ENCODE data around the gene CEP89.

CEP89 gene

GRCh38 chr19:32877323-32877912 is 94.3 kb downstream of the CEP89 start:
- no peaks in the 10 kb centered on the region for H4K20me1 ChIP-seq (ENCODE audit: insufficient read depth)
- H3K79me2 ChIP-seq (ENCODE audit: insufficient read depth, low read depth), result no peaks in the 10 kb centered on the region
- no peak overlapping the region for H3K4me3 ChIP-seq (IDR thresholded peaks at IDR 0.05; ENCODE audit: insufficient read depth, low read depth, low read length)
- no peak overlapping the region for H3K9ac ChIP-seq
- H3K27ac ChIP-seq, result no peak overlapping the region
- H3K4me2 ChIP-seq, result no peak overlapping the region
- no peaks in the 10 kb centered on the region for H3K36me3 ChIP-seq (ENCODE audit: insufficient read depth)
- no peaks in the 10 kb centered on the region for H3K4me1 ChIP-seq (ENCODE audit: low read depth, poor library complexity, severe bottlenecking)
- TF ChIP-seq, protein P1, sequence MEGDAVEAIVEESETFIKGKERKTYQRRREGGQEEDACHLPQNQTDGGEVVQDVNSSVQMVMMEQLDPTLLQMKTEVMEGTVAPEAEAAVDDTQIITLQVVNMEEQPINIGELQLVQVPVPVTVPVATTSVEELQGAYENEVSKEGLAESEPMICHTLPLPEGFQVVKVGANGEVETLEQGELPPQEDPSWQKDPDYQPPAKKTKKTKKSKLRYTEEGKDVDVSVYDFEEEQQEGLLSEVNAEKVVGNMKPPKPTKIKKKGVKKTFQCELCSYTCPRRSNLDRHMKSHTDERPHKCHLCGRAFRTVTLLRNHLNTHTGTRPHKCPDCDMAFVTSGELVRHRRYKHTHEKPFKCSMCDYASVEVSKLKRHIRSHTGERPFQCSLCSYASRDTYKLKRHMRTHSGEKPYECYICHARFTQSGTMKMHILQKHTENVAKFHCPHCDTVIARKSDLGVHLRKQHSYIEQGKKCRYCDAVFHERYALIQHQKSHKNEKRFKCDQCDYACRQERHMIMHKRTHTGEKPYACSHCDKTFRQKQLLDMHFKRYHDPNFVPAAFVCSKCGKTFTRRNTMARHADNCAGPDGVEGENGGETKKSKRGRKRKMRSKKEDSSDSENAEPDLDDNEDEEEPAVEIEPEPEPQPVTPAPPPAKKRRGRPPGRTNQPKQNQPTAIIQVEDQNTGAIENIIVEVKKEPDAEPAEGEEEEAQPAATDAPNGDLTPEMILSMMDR (conservative IDR thresholded peaks at IDR 0.05; ENCODE audit: low read depth, low read length), result no peak
- no peaks in the 10 kb centered on the region for H3K27me3 ChIP-seq (ENCODE audit: insufficient read depth, low read depth)
- H2AFZ ChIP-seq (ENCODE audit: low read depth), result no peak overlapping the region

DNA sequence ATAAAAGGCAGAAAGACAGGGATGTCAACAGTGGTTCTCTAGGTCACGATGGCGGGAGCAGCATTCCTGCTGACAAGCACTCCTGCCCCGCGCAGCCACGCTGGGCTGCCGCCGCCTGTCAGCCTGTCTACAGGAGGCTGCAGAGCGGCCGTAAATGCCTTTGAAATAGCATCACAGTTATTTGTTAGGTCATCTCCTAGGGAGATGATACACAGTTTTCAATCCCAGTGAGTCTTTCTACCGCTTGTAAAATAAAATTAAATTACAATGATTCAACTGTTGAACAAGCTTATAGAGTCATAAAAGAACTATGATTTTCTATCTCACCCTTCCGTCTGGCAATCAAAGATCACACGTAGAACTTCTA is 94.9 kb downstream of the CEP89 start:
- no peak overlapping the region for H3K4me2 ChIP-seq
- no peak overlapping the region for H3K9ac ChIP-seq
- no peaks in the 10 kb centered on the region for H3K36me3 ChIP-seq (ENCODE audit: insufficient read depth)
- no peaks in the 10 kb centered on the region for H3K79me2 ChIP-seq (ENCODE audit: insufficient read depth, low read depth)
- TF ChIP-seq, protein P1 (conservative IDR thresholded peaks at IDR 0.05; ENCODE audit: low read depth, low read length), result no peak
- H3K4me3 ChIP-seq (IDR thresholded peaks at IDR 0.05; ENCODE audit: insufficient read depth, low read depth, low read length), result no peak overlapping the region
- no peak overlapping the region for H2AFZ ChIP-seq (ENCODE audit: low read depth)
- H3K4me1 ChIP-seq (ENCODE audit: low read depth, poor library complexity, severe bottlenecking), result no peaks in the 10 kb centered on the region
- no peaks in the 10 kb centered on the region for H3K27me3 ChIP-seq (ENCODE audit: insufficient read depth, low read depth)
- H3K27ac ChIP-seq, result no peak overlapping the region
- H4K20me1 ChIP-seq (ENCODE audit: insufficient read depth), result no peaks in the 10 kb centered on the region

DNA sequence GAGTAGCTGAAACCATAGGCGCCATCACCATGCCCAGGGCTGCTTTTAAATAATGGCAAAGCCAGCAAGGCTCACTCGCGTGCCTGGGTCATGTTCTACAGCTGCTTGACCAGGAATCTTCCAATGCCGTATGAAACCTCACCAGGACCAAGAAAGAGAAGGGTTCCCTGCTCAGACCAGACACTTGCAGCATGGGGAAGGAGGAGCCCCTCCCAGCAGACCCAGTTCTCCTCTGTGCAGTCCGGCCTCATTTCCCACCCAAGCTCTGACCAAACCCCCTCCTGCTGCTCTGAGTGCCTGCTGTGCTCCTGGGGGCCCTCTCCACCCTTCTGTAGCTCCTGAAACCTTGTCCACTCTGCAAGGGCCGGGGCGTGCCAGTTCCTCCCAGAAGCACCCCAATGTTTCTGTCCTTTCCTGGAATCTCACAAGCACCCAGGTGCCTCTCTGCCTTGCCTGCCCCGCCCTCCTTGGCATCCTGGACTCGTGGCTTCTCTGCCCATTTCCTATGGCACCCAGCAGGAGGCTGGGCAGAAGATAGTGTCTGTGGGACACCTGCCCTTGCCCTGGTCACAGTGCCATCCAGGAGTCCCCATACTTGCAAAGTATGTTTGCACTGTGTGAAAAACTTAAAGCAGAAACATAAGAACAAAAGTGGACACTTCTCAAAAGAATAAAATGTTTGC is 95.4 kb downstream of the CEP89 start:
- TF ChIP-seq, protein P1 (conservative IDR thresholded peaks at IDR 0.05; ENCODE audit: low read depth, low read length), result no peak
- H3K4me1 ChIP-seq (ENCODE audit: low read depth, poor library complexity, severe bottlenecking), result no peaks in the 10 kb centered on the region
- no peaks in the 10 kb centered on the region for H3K27me3 ChIP-seq (ENCODE audit: insufficient read depth, low read depth)
- H3K4me2 ChIP-seq, result no peak overlapping the region
- no peak overlapping the region for H3K27ac ChIP-seq
- no peak overlapping the region for H3K4me3 ChIP-seq (IDR thresholded peaks at IDR 0.05; ENCODE audit: insufficient read depth, low read depth, low read length)
- no peaks in the 10 kb centered on the region for H3K79me2 ChIP-seq (ENCODE audit: insufficient read depth, low read depth)
- no peaks in the 10 kb centered on the region for H4K20me1 ChIP-seq (ENCODE audit: insufficient read depth)
- H2AFZ ChIP-seq (ENCODE audit: low read depth), result no peak overlapping the region
- H3K36me3 ChIP-seq (ENCODE audit: insufficient read depth), result no peaks in the 10 kb centered on the region
- no peak overlapping the region for H3K9ac ChIP-seq

DNA sequence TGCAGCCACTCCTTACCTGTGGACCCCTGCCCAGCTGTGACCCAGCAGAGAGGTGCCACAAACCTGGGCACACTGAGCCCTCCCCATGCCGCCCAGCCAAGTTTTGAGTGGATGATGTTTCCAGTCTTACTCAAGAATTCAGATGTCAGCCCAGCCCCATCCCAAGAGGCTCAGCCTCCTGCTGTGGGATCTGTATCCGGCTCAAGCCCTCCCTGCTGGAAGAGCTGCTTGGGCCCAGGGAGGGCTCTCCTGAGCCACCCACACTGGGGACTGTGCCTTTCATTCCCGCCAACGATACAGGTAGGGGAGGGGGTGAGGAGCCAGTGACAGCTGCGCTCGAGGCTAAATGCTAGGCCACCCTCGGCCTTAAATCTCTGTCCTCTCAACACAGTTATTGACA is 96.3 kb downstream of the CEP89 start:
- TF ChIP-seq, protein P1 (conservative IDR thresholded peaks at IDR 0.05; ENCODE audit: low read depth, low read length), result no peak
- Histone ChIP-seq H3K27ac (no peak overlapping the region), H3K4me3 (IDR thresholded peaks at IDR 0.05; ENCODE audit: insufficient read depth, low read depth, low read length) (no peak overlapping the region), H3K4me2 (no peak overlapping the region), H3K4me1 (ENCODE audit: low read depth, poor library complexity, severe bottlenecking) (no peaks in the 10 kb centered on the region), H4K20me1 (ENCODE audit: insufficient read depth) (no peaks in the 10 kb centered on the region), H3K36me3 (ENCODE audit: insufficient read depth) (no peaks in the 10 kb centered on the region), H3K79me2 (ENCODE audit: insufficient read depth, low read depth) (no peaks in the 10 kb centered on the region), H3K27me3 (ENCODE audit: insufficient read depth, low read depth) (no peaks in the 10 kb centered on the region), H2AFZ (ENCODE audit: low read depth) (no peak overlapping the region), H3K9ac (no peak overlapping the region)
